PFSK-1 (cell line): ENCODE data around the gene ODAD4.

Experiments
- FOXP2 ChIP-seq: optimal IDR thresholded peaks from 2 replicates; pipeline ENCODE3; 2011; ENCODE audit warnings: borderline replicate concordance, control low read depth, inconsistent platforms; ENCODE audit not compliant: insufficient read depth; ENCODE audit errors: extremely low read length, extremely low read depth
- POLR2AphosphoS5 ChIP-seq: IDR thresholded peaks from 2 replicates; pipeline ENCODE4 v1.6.1; 2012; ENCODE audit warnings: low read depth, mild to moderate bottlenecking, control low read depth, low read length, moderate library complexity
- REST ChIP-seq, 2 experiments: IDR thresholded peaks; 2 replicates each; pipeline versions ENCODE4 v1.6.1 to v1.8.0; 2011 to 2012; ENCODE audit warnings: low read depth in 2 of 2, low read length in 2 of 2, control low read depth in 1 of 2, inconsistent platforms in 1 of 2, mild to moderate bottlenecking in 1 of 2, moderate library complexity in 1 of 2; ENCODE audit not compliant: insufficient read depth in 1 of 2
- SIN3A ChIP-seq: IDR thresholded peaks from 2 replicates; pipeline ENCODE4 v1.6.1; 2012; ENCODE audit warnings: mild to moderate bottlenecking, low read length, moderate library complexity, borderline replicate concordance; ENCODE audit not compliant: insufficient read depth
- TAF1 ChIP-seq: IDR thresholded peaks from 2 replicates; pipeline ENCODE4 v1.6.1; 2012; ENCODE audit warnings: low read length, control low read depth, borderline replicate concordance; ENCODE audit not compliant: insufficient read depth

- TF ChIP-seq SIN3A: no peak
- TF ChIP-seq TAF1: no peak
- no peak for TF ChIP-seq POLR2AphosphoS5
- no peak for TF ChIP-seq REST (IDR thresholded peaks at IDR 0.05; ENCODE audit: insufficient read depth in 1 of 2, low read depth in 2 of 2, low read length in 2 of 2)
- no peak for TF ChIP-seq FOXP2
Observed at GRCh38 chr17:41932816-41933389, 2.5 kb downstream of the ODAD4 start.
